ENCODE results near the gene PRKCZ. TPM values are rescaled to one million over a fixed set of nuclear protein-coding genes. Genes with fewer than 3 reads are reported as not detected.
A peak's percentile ranks its signal among the peaks of the same experiment; 100 is the strongest.

Gene PRKCZ
- total and polyA plus RNA-seq, 9 of the 15 experiments (the other 6 are each of a cell fraction or from before 2014, with no cell fraction given), result 0.07 to 3.1 (median 1.3) TPM

- TF ChIP-seq PRDM10 (IDR thresholded peaks at IDR 0.05; ENCODE audit: partially characterized antibody) (peak; percentile 32), ZBTB12 (CRISPR knock-in tag; IDR thresholded peaks at IDR 0.05) (no peak), ZMIZ1 (IDR thresholded peaks at IDR 0.05; ENCODE audit: low read depth in 2 of 2, low read length in 2 of 2) (peak in 1 of 2 experiments; percentile 29; a peak in 1 of 4 replicates), NCOA1 (IDR thresholded peaks at IDR 0.05; ENCODE audit: low read depth) (no peak), SMARCA5 (IDR thresholded peaks at IDR 0.05) (no peak), ELK3 (CRISPR knock-in tag; IDR thresholded peaks at IDR 0.05) (no peak), HNRNPH1 (optimal IDR thresholded peaks at IDR 0.05; ENCODE audit: low read depth, low read length) (no peak), ATF4 (CRISPR knock-in tag; IDR thresholded peaks at IDR 0.05) (no peak), KDM4B (IDR thresholded peaks at IDR 0.05; ENCODE audit: borderline replicate concordance in 2 of 2, low read depth in 1 of 2) (0 out of 4 replicates have a peak, but pooled peaks of 1 of the 2 experiments have one; percentile 26), HMBOX1 (IDR thresholded peaks at IDR 0.05) (no peak), MBD2 (IDR thresholded peaks at IDR 0.05; ENCODE audit: borderline replicate concordance, low read depth) (no peak)
These were observed 162.6 kb downstream of the PRKCZ start (continued) for GRCh38 chr1:2212532-2213491.
